Measurements from ENCODE around the gene KLF16.

Gene KLF16

GRCh38 chr19:1814833-1815604 is 48.4 kb downstream of the KLF16 start:
- H4K20me1 ChIP-seq (ENCODE audit: insufficient read depth, low read length): no peaks in the 10 kb centered on the region
- H3F3A ChIP-seq (ENCODE audit: insufficient read depth, low read length): no peaks in the 10 kb centered on the region
- peaks cover 49% of the 10 kb centered on the region for H3K36me3 ChIP-seq (ENCODE audit: insufficient read depth, low read length)
- H2AFZ ChIP-seq (ENCODE audit: low read length): no peak overlapping the region
- H3K9ac ChIP-seq (ENCODE audit: low read length): no peak overlapping the region
- H3K27ac ChIP-seq (ENCODE audit: low read depth, low read length, poor library complexity, severe bottlenecking): no peak overlapping the region
- no peaks in the 10 kb centered on the region for H3K9me2 ChIP-seq (ENCODE audit: low read depth, low read length)
- no peak overlapping the region for H3K4me3 ChIP-seq (ENCODE audit: low read depth, low read length, poor library complexity, severe bottlenecking)
- no peak overlapping the region for H3K4me2 ChIP-seq (ENCODE audit: low read length)
- 0 out of 2 replicates have a peak, but pooled peaks cover 3% of the 10 kb centered on the region for H3K27me3 ChIP-seq (ENCODE audit: insufficient read depth, low read length)
- H3K9me3 ChIP-seq (ENCODE audit: low read length): no peaks in the 10 kb centered on the region
- peaks cover 14% of the 10 kb centered on the region for H3K4me1 ChIP-seq (ENCODE audit: insufficient read depth, low read length, severe bottlenecking)
- H3K79me2 ChIP-seq (ENCODE audit: insufficient read depth, low read length): no peaks in the 10 kb centered on the region
- TF ChIP-seq CTCF (IDR thresholded peaks at IDR 0.05; ENCODE audit: low read length) (no peak), EZH2 (IDR thresholded peaks at IDR 0.05; ENCODE audit: borderline replicate concordance, low read length) (no peak)

- H3K27me3 ChIP-seq (ENCODE audit: insufficient read depth, low read length): 0 out of 2 replicates have a peak, but pooled peaks cover 3% of the 10 kb centered on the region
- H3K36me3 ChIP-seq (ENCODE audit: insufficient read depth, low read length): peaks cover 43% of the 10 kb centered on the region
- no peaks in the 10 kb centered on the region for H3K9me2 ChIP-seq (ENCODE audit: low read depth, low read length)
- H3K9me3 ChIP-seq (ENCODE audit: low read length): no peaks in the 10 kb centered on the region
- H2AFZ ChIP-seq (ENCODE audit: low read length): no peak overlapping the region
- H3K4me1 ChIP-seq (ENCODE audit: insufficient read depth, low read length, severe bottlenecking): peaks cover 14% of the 10 kb centered on the region
- TF ChIP-seq CTCF (IDR thresholded peaks at IDR 0.05; ENCODE audit: low read length) (no peak), EZH2 (IDR thresholded peaks at IDR 0.05; ENCODE audit: borderline replicate concordance, low read length) (no peak)
- H3K9ac ChIP-seq (ENCODE audit: low read length): no peak overlapping the region
- H3K4me2 ChIP-seq (ENCODE audit: low read length): no peak overlapping the region
- H4K20me1 ChIP-seq (ENCODE audit: insufficient read depth, low read length): no peaks in the 10 kb centered on the region
- H3K27ac ChIP-seq (ENCODE audit: low read depth, low read length, poor library complexity, severe bottlenecking): peak overlapping the region; percentile 3
- H3K4me3 ChIP-seq (ENCODE audit: low read depth, low read length, poor library complexity, severe bottlenecking): no peak overlapping the region
- no peaks in the 10 kb centered on the region for H3K79me2 ChIP-seq (ENCODE audit: insufficient read depth, low read length)
- H3F3A ChIP-seq (ENCODE audit: insufficient read depth, low read length): no peaks in the 10 kb centered on the region
Observed at GRCh38 chr19:1814391-1814790, 49.0 kb downstream of the KLF16 start.

GRCh38 chr19:1813192-1814182 is 49.9 kb downstream of the KLF16 start:
- no peak overlapping the region for H2AFZ ChIP-seq (ENCODE audit: low read length)
- peak overlapping the region; percentile 79 for H3K4me2 ChIP-seq (ENCODE audit: low read length)
- no peaks in the 10 kb centered on the region for H4K20me1 ChIP-seq (ENCODE audit: insufficient read depth, low read length)
- peaks cover 14% of the 10 kb centered on the region for H3K4me1 ChIP-seq (ENCODE audit: insufficient read depth, low read length, severe bottlenecking)
- H3K9ac ChIP-seq (ENCODE audit: low read length): peak overlapping the region; percentile 51; the same call in 1 of the 2 replicates
- H3K27me3 ChIP-seq (ENCODE audit: insufficient read depth, low read length): 0 out of 2 replicates have a peak, but pooled peaks cover 3% of the 10 kb centered on the region
- no peaks in the 10 kb centered on the region for H3F3A ChIP-seq (ENCODE audit: insufficient read depth, low read length)
- peak overlapping the region; percentile 65 for H3K27ac ChIP-seq (ENCODE audit: low read depth, low read length, poor library complexity, severe bottlenecking)
- TF ChIP-seq CTCF (IDR thresholded peaks at IDR 0.05; ENCODE audit: low read length): no peak
- TF ChIP-seq EZH2 (IDR thresholded peaks at IDR 0.05; ENCODE audit: borderline replicate concordance, low read length): no peak
- H3K36me3 ChIP-seq (ENCODE audit: insufficient read depth, low read length): peaks cover 35% of the 10 kb centered on the region
- no peaks in the 10 kb centered on the region for H3K9me3 ChIP-seq (ENCODE audit: low read length)
- H3K9me2 ChIP-seq (ENCODE audit: low read depth, low read length): no peaks in the 10 kb centered on the region
- H3K4me3 ChIP-seq (ENCODE audit: low read depth, low read length, poor library complexity, severe bottlenecking): peak overlapping the region; percentile 58
- no peaks in the 10 kb centered on the region for H3K79me2 ChIP-seq (ENCODE audit: insufficient read depth, low read length)

All from OCI-LY1 (cell line).